Adrenal gland (tissue), 12 donors: ENCODE measurements around the gene AGK. TPM values are rescaled to one million over a fixed set of nuclear protein-coding genes. Genes with fewer than 3 reads are reported as not detected.

ENCODE experiments used
- DNase-seq, 7 donors: peaks; one replicate each; pipeline ENCODE4 v3.0.0-alpha.2; 2019 to 2020
- H3K27ac ChIP-seq, 5 donors: fragments of 200-600 bp; sonication (generic) in 4 of 5; 1 replicate in 3 of 5; 2 replicates in 2 of 5; pipeline versions ENCODE4 v1.5.1 to v1.8.0; 2016 to 2020; ENCODE audit warnings: mild to moderate bottlenecking in 1 of 5
- H3K27me3 ChIP-seq: fragments of 200-600 bp; 2 replicates; pipeline ENCODE4 v1.8.0; 2021
- H3K36me3 ChIP-seq, 2 donors: fragments of 200-600 bp; replicated peaks in 1 of 2; 1 replicate in 1 of 2; 2 replicates in 1 of 2; pipeline versions ENCODE4 v1.5.1 to v1.8.0; 2018 to 2022
- H3K4me1 ChIP-seq, 2 donors: fragments of 200-600 bp; replicated peaks in 1 of 2; 1 replicate in 1 of 2; 2 replicates in 1 of 2; pipeline versions ENCODE4 v1.5.1 to v1.8.0; 2018 to 2021
- H3K4me3 ChIP-seq, 4 donors: fragments of 200-600 bp; sonication (generic) in 3 of 4; one replicate each; pipeline ENCODE4 v1.5.1; 2016 to 2018
- H3K9me3 ChIP-seq, 3 donors: fragments of 200-600 bp; sonication (generic) in 1 of 3; replicated peaks in 1 of 3; 1 replicate in 2 of 3; 2 replicates in 1 of 3; pipeline versions ENCODE4 v1.5.1 to v1.8.0; 2016 to 2021
- CTCF ChIP-seq, 6 experiments: fragments of 450-650 bp in 4 of 6; fragments of 200-600 bp in 2 of 6; sonication (generic) in 1 of 6; IDR thresholded peaks; 1 replicate in 5 of 6; 2 replicates in 1 of 6; pipeline versions ENCODE4 v1.5.1 to v1.8.0; 2016 to 2021; ENCODE audit warnings: antibody characterized with exemption in 6 of 6, mild to moderate bottlenecking in 2 of 6, moderate library complexity in 1 of 6
- POLR2A ChIP-seq, 2 donors: fragments of 450-650 bp; IDR thresholded peaks; one replicate each; pipeline ENCODE4 v1.6.1; 2017; ENCODE audit warnings: antibody characterized with exemption in 2 of 2, mild to moderate bottlenecking in 2 of 2, moderate library complexity in 1 of 2
- WGBS, 4 donors: extraction: QIAGEN DNeasy Blood & Tissue Kit in 2 of 4; methylation state at CpG; one replicate each; pipeline versions ENCODE4 v1.1.5 to v1.1.7; 2013 to 2017; 5-methylcytosine and 5-hydroxymethylcytosine counted together
- intact Hi-C, 2 donors: fragments of 100-400 bp; cut with DNase I; formaldehyde crosslinking; loops; one replicate each; pipeline versions ENCODE4 v1.14.1 to v1.15.0; 2022 to 2023
- polyA plus RNA-seq, 3 donors: library from polyadenylated mRNA; stranded (reverse); fragments of 200-250 nt in 2 of 3; fragments of 350-450 nt in 1 of 3; fragmentation: Illumina TruSeq in 1 of 3; extraction: RNeasy Lipid Tissue Mini Kit (QIAGEN cat#74804) in 1 of 3; gene quantifications; one replicate each; pipeline ENCODE4 v1.2.3, GENCODE V29; 2013 to 2014
- total RNA-seq, 9 donors: library from RNA; depleted of rRNA in 4 of 9; stranded (reverse); fragments of >200 nt in 4 of 9; fragments of 120-200 nt in 1 of 9; fragmentation: NEBNext Ultra II Directional in 1 of 9; extraction: Animal tissue kit (Norgen Biotek cat#: 25700) in 1 of 9; gene quantifications; one replicate each; pipeline versions ENCODE4 v1.1.0 to v1.2.4, GENCODE V29; 2013 to 2023
- donor health status: healthy with polysubstance abuse.
- donor health status: Bipolar disorder and iron deficiency.
- donor health status: DM: yes; HTN: yes; CAD: no.
- donor health status: DM: no; HTN: no; CAD: no.
- donor health status: DM: no; HTN: no; CAD: no.
- donor health status: DM: yes; HTN: yes; CAD: no.

AGK gene
- total and polyA plus RNA-seq, 12 donors = 11.1 to 89.9 (median 28.3) TPM

GRCh38 chr7:141610671-141611070 is 59.5 kb downstream of the AGK start:
- no peak for DNase-seq
- intact Hi-C loops = no loop called here
- no peaks in the 10 kb centered on the region for H3K4me1 ChIP-seq
- TF ChIP-seq POLR2A (IDR thresholded peaks at IDR 0.05) = no peak
- TF ChIP-seq CTCF (IDR thresholded peaks at IDR 0.05) = no peak
- WGBS, 4 donors = 96 to 100% (median 97%) methylated on average over 1 of the region's 1 CpG
- H3K4me3 ChIP-seq = no peak overlapping the region
- H3K36me3 ChIP-seq = peaks cover 0 to 8% of the 10 kb centered on the region in 2 donors
- no peak overlapping the region for H3K27ac ChIP-seq
- H3K27me3 ChIP-seq = no peaks in the 10 kb centered on the region
- no peaks in the 10 kb centered on the region for H3K9me3 ChIP-seq

GRCh38 chr7:141612861-141613260 is 61.7 kb downstream of the AGK start:
- TF ChIP-seq CTCF (IDR thresholded peaks at IDR 0.05) (no peak), POLR2A (IDR thresholded peaks at IDR 0.05) (no peak)
- Histone ChIP-seq H3K4me1 (no peaks in the 10 kb centered on the region), H3K27ac (no peak overlapping the region), H3K36me3 (peaks cover 0 to 8% of the 10 kb centered on the region in 2 donors), H3K4me3 (no peak overlapping the region), H3K27me3 (no peaks in the 10 kb centered on the region), H3K9me3 (no peaks in the 10 kb centered on the region)
- DNase-seq = no peak
- intact Hi-C loops = no loop called here

- no peaks in the 10 kb centered on the region for H3K4me1 ChIP-seq
- H3K4me3 ChIP-seq = no peak overlapping the region
- no peaks in the 10 kb centered on the region for H3K36me3 ChIP-seq
- TF ChIP-seq CTCF (IDR thresholded peaks at IDR 0.05) (no peak), POLR2A (IDR thresholded peaks at IDR 0.05) (no peak)
- intact Hi-C loops = no loop called here
- no peak overlapping the region for H3K27ac ChIP-seq
- no peaks in the 10 kb centered on the region for H3K27me3 ChIP-seq
- H3K9me3 ChIP-seq = no peaks in the 10 kb centered on the region
- DNase-seq = no peak
These were observed 66.1 kb downstream of the AGK start for GRCh38 chr7:141617280-141617679.

GRCh38 chr7:141619745-141620144 is 68.5 kb downstream of the AGK start:
- no peak for TF ChIP-seq POLR2A (IDR thresholded peaks at IDR 0.05)
- TF ChIP-seq CTCF (IDR thresholded peaks at IDR 0.05) = no peak
- 93 to 98% (median 93%) methylated on average over 4 of the region's 4 CpGs for WGBS, 4 donors
- DNase-seq = no peak
- H3K27ac ChIP-seq = no peak overlapping the region
- no peaks in the 10 kb centered on the region for H3K36me3 ChIP-seq
- no peaks in the 10 kb centered on the region for H3K9me3 ChIP-seq
- intact Hi-C loops = no loop called here
- H3K4me1 ChIP-seq = no peaks in the 10 kb centered on the region
- H3K4me3 ChIP-seq = no peak overlapping the region
- H3K27me3 ChIP-seq = no peaks in the 10 kb centered on the region
